ENCODE data around the gene P4HB.
"Not testable (repeated sequence)": the region's sequence is repeated elsewhere in the genome, so short reads cannot be mapped to it uniquely, and the experiment has no call there.

The P4HB gene

GRCh38 chr17:81840826-81841778, 19.2 kb downstream of the P4HB start:
- peak; percentile 6 for ATAC-seq

DNA sequence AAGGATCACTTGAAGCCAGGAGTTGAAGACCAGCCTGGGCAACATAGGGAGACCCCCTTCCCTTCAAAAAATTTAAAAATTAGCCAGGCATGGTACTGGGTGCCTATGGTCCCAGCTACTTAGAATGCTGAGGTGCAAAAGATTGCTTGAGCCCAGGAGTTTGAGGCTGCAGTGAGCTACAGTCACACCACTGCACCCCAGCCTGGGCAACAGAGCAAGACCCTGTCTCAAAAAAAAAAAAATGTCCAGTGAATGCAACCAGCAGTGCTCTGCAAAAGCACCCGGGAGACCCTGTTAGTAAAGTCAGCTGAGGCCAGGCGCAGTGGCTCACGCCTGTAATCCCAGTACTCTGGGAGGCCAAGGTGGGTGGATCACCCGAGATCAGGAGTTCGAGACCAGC, 20.3 kb downstream of the P4HB start:
- not testable (repeated sequence) for ATAC-seq

More at GRCh38 chr17:81840826-81841778, 19.2 kb downstream of the P4HB start:
- no peak for TF ChIP-seq ZNF565 (CRISPR knock-in tag; conservative IDR thresholded peaks at IDR 0.05; ENCODE audit: low read depth)
- TF ChIP-seq, protein P1, sequence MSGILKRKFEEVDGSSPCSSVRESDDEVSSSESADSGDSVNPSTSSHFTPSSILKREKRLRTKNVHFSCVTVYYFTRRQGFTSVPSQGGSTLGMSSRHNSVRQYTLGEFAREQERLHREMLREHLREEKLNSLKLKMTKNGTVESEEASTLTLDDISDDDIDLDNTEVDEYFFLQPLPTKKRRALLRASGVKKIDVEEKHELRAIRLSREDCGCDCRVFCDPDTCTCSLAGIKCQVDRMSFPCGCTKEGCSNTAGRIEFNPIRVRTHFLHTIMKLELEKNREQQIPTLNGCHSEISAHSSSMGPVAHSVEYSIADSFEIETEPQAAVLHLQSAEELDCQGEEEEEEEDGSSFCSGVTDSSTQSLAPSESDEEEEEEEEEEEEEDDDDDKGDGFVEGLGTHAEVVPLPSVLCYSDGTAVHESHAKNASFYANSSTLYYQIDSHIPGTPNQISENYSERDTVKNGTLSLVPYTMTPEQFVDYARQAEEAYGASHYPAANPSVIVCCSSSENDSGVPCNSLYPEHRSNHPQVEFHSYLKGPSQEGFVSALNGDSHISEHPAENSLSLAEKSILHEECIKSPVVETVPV (CRISPR knock-in tag; IDR thresholded peaks at IDR 0.05), result no peak
- TF ChIP-seq ZFP3 (CRISPR knock-in tag; IDR thresholded peaks at IDR 0.05), result no peak
- TF ChIP-seq CSDC2 (CRISPR knock-in tag; IDR thresholded peaks at IDR 0.05), result no peak
- no peak for TF ChIP-seq TOX (CRISPR knock-in tag; IDR thresholded peaks at IDR 0.05; ENCODE audit: borderline replicate concordance)
- TF ChIP-seq ZNF8 (CRISPR knock-in tag; IDR thresholded peaks at IDR 0.05), result no peak
- TF ChIP-seq, protein P2, sequence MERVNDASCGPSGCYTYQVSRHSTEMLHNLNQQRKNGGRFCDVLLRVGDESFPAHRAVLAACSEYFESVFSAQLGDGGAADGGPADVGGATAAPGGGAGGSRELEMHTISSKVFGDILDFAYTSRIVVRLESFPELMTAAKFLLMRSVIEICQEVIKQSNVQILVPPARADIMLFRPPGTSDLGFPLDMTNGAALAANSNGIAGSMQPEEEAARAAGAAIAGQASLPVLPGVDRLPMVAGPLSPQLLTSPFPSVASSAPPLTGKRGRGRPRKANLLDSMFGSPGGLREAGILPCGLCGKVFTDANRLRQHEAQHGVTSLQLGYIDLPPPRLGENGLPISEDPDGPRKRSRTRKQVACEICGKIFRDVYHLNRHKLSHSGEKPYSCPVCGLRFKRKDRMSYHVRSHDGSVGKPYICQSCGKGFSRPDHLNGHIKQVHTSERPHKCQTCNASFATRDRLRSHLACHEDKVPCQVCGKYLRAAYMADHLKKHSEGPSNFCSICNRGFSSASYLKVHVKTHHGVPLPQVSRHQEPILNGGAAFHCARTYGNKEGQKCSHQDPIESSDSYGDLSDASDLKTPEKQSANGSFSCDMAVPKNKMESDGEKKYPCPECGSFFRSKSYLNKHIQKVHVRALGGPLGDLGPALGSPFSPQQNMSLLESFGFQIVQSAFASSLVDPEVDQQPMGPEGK (CRISPR knock-in tag; IDR thresholded peaks at IDR 0.05; ENCODE audit: borderline replicate concordance), result no peak
- no peak for TF ChIP-seq ZC3H10 (CRISPR knock-in tag; IDR thresholded peaks at IDR 0.05)
- TF ChIP-seq RARB (CRISPR knock-in tag; IDR thresholded peaks at IDR 0.05), result no peak
- TF ChIP-seq ISL1 (CRISPR knock-in tag; IDR thresholded peaks at IDR 0.05), result no peak
- TF ChIP-seq ZNF70 (CRISPR knock-in tag; IDR thresholded peaks at IDR 0.05), result no peak
- TF ChIP-seq PPARA (CRISPR knock-in tag; IDR thresholded peaks at IDR 0.05; ENCODE audit: borderline replicate concordance), result no peak
- TF ChIP-seq TCF4 (CRISPR knock-in tag; IDR thresholded peaks at IDR 0.05; ENCODE audit: borderline replicate concordance), result no peak
- TF ChIP-seq, protein P3, sequence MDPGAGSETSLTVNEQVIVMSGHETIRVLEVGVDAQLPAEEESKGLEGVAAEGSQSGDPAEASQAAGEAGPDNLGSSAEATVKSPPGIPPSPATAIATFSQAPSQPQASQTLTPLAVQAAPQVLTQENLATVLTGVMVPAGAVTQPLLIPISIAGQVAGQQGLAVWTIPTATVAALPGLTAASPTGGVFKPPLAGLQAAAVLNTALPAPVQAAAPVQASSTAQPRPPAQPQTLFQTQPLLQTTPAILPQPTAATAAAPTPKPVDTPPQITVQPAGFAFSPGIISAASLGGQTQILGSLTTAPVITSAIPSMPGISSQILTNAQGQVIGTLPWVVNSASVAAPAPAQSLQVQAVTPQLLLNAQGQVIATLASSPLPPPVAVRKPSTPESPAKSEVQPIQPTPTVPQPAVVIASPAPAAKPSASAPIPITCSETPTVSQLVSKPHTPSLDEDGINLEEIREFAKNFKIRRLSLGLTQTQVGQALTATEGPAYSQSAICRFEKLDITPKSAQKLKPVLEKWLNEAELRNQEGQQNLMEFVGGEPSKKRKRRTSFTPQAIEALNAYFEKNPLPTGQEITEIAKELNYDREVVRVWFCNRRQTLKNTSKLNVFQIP (CRISPR knock-in tag; IDR thresholded peaks at IDR 0.05; ENCODE audit: borderline replicate concordance, low read depth), result no peak
- TF ChIP-seq GLIS3 (CRISPR knock-in tag; IDR thresholded peaks at IDR 0.05), result no peak
- TF ChIP-seq ZFP30 (CRISPR knock-in tag; IDR thresholded peaks at IDR 0.05), result no peak

- TF ChIP-seq ARNTL (CRISPR knock-in tag; IDR thresholded peaks at IDR 0.05; ENCODE audit: borderline replicate concordance, low read depth) (no peak), ZNF565 (CRISPR knock-in tag; conservative IDR thresholded peaks at IDR 0.05; ENCODE audit: low read depth) (no peak), PPARA (CRISPR knock-in tag; IDR thresholded peaks at IDR 0.05; ENCODE audit: borderline replicate concordance) (no peak), RARB (CRISPR knock-in tag; IDR thresholded peaks at IDR 0.05) (no peak), ZNF8 (CRISPR knock-in tag; IDR thresholded peaks at IDR 0.05) (no peak), ISL1 (CRISPR knock-in tag; IDR thresholded peaks at IDR 0.05) (no peak), OSR1 (CRISPR knock-in tag; IDR thresholded peaks at IDR 0.05) (no peak), BACH2 (CRISPR knock-in tag; IDR thresholded peaks at IDR 0.05; ENCODE audit: borderline replicate concordance) (no peak), ZFP3 (CRISPR knock-in tag; IDR thresholded peaks at IDR 0.05) (no peak), CSDC2 (CRISPR knock-in tag; IDR thresholded peaks at IDR 0.05) (no peak)
- TF ChIP-seq, protein P2 (CRISPR knock-in tag; IDR thresholded peaks at IDR 0.05; ENCODE audit: borderline replicate concordance), result no peak
- TF ChIP-seq, protein P4, sequence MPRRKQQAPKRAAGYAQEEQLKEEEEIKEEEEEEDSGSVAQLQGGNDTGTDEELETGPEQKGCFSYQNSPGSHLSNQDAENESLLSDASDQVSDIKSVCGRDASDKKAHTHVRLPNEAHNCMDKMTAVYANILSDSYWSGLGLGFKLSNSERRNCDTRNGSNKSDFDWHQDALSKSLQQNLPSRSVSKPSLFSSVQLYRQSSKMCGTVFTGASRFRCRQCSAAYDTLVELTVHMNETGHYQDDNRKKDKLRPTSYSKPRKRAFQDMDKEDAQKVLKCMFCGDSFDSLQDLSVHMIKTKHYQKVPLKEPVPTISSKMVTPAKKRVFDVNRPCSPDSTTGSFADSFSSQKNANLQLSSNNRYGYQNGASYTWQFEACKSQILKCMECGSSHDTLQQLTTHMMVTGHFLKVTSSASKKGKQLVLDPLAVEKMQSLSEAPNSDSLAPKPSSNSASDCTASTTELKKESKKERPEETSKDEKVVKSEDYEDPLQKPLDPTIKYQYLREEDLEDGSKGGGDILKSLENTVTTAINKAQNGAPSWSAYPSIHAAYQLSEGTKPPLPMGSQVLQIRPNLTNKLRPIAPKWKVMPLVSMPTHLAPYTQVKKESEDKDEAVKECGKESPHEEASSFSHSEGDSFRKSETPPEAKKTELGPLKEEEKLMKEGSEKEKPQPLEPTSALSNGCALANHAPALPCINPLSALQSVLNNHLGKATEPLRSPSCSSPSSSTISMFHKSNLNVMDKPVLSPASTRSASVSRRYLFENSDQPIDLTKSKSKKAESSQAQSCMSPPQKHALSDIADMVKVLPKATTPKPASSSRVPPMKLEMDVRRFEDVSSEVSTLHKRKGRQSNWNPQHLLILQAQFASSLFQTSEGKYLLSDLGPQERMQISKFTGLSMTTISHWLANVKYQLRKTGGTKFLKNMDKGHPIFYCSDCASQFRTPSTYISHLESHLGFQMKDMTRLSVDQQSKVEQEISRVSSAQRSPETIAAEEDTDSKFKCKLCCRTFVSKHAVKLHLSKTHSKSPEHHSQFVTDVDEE (CRISPR knock-in tag; IDR thresholded peaks at IDR 0.05), result no peak
- no peak for ATAC-seq
These were observed 21.0 kb downstream of the P4HB start for GRCh38 chr17:81839301-81839700.

Measured in SK-N-SH treated with all-trans-retinoic acid at 6 μM for 48 hours (cell line).